Ovary (tissue), 9 donors: ENCODE results near the gene SNX10. TPM values are rescaled to one million over a fixed set of nuclear protein-coding genes. Genes with fewer than 3 reads are reported as not detected.

Experiments
- DNase-seq, 5 donors: peaks; one replicate each; pipeline ENCODE4 v3.0.0-alpha.2; 2019 to 2020
- H3K27ac ChIP-seq, 2 donors: fragments of 200-600 bp; one replicate each; pipeline versions ENCODE4 v1.5.1 to v1.8.0; 2019 to 2022
- H3K27me3 ChIP-seq: fragments of 200-600 bp; one replicate; pipeline ENCODE4 v1.8.0; 2022
- H3K36me3 ChIP-seq: fragments of 200-600 bp; sonication (generic); one replicate; pipeline ENCODE4 v1.5.1; 2019
- H3K4me1 ChIP-seq: one replicate; pipeline ENCODE4 v1.8.1; 2013; ENCODE audit warnings: mild to moderate bottlenecking, moderate library complexity; ENCODE audit not compliant: insufficient read depth
- H3K4me3 ChIP-seq: fragments of 200-600 bp; sonication (generic); one replicate; pipeline ENCODE4 v1.5.1; 2017
- H3K9me3 ChIP-seq, 2 donors: fragments of 200-600 bp in 1 of 2; sonication (generic) in 1 of 2; one replicate each; pipeline versions ENCODE4 v1.5.1 to v1.8.1; 2013 to 2019; ENCODE audit warnings: mild to moderate bottlenecking in 1 of 2, moderate library complexity in 1 of 2
- CTCF ChIP-seq, 3 donors: fragments of 450-650 bp in 2 of 3; fragments of 200-600 bp in 1 of 3; IDR thresholded peaks; one replicate each; pipeline versions ENCODE4 v1.5.1 to v1.8.0; 2016 to 2022; ENCODE audit warnings: antibody characterized with exemption in 3 of 3, mild to moderate bottlenecking in 1 of 3
- EP300 ChIP-seq: sonication (generic); formaldehyde crosslinking; IDR thresholded peaks from one replicate; pipeline ENCODE4 v1.6.1; 2017; ENCODE audit warnings: antibody characterized with exemption
- POLR2A ChIP-seq: fragments of 450-650 bp; IDR thresholded peaks from one replicate; pipeline ENCODE4 v1.6.1; 2017; ENCODE audit warnings: antibody characterized with exemption, mild to moderate bottlenecking, moderate library complexity
- WGBS, 3 donors: extraction: QIAGEN DNeasy Blood & Tissue Kit in 1 of 3; methylation state at CpG; one replicate each; pipeline versions ENCODE4 v1.1.5 to v1.1.7; 2013 to 2017; 5-methylcytosine and 5-hydroxymethylcytosine counted together
- intact Hi-C, 4 donors: fragments of 100-400 bp; cut with DNase I; formaldehyde crosslinking; loops; one replicate each; pipeline versions ENCODE4 v1.11.0 to v1.15.1; 2022 to 2023
- polyA plus RNA-seq, 2 donors: library from polyadenylated mRNA; stranded (reverse); fragments of 200-250 nt in 1 of 2; fragments of 350-450 nt in 1 of 2; fragmentation: Illumina TruSeq in 1 of 2; extraction: RNeasy Lipid Tissue Mini Kit (QIAGEN cat#74804) in 1 of 2; gene quantifications; one replicate each; pipeline ENCODE4 v1.2.3, GENCODE V29; 2013 to 2014
- total RNA-seq, 7 donors: library from RNA; depleted of rRNA in 2 of 7; stranded (reverse); fragments of >200 nt in 2 of 7; fragmentation: NEBNext Ultra II Directional in 3 of 7; extraction: Animal tissue kit (Norgen Biotek cat#: 25700) in 3 of 7; gene quantifications; one replicate each; pipeline versions ENCODE4 v1.1.0 to v1.2.4, GENCODE V29; 2016 to 2023
- donor health status: DM: no; HTN: no; CAD: no; lungs with moderate emphysema.
- donor health status: DM: no; HTN: no; CAD: no.
- donor health status: Bipolar disorder and iron deficiency.
- donor health status: DM: yes; HTN: yes; CAD: no.
- donor health status: DM: no; HTN: no; CAD: no.
- donor health status: DM: yes; HTN: yes; CAD: no.

The SNX10 gene
- total and polyA plus RNA-seq, 9 donors, result 1.1 to 6.4 (median 2.0) TPM

GRCh38 chr7:26397332-26397731, 105.7 kb downstream of the SNX10 start:
- H3K4me3 ChIP-seq, result no peak overlapping the region
- peak in 1 of 5 donors; percentile 34 for DNase-seq
- H3K36me3 ChIP-seq, result no peaks in the 10 kb centered on the region
- H3K27ac ChIP-seq, result no peak overlapping the region
- peaks cover 2% of the 10 kb centered on the region for H3K4me1 ChIP-seq
- intact Hi-C loops, result no loop called here
- H3K27me3 ChIP-seq, result no peaks in the 10 kb centered on the region
- WGBS, 3 donors, result 35 to 43% (median 37%) methylated on average over 7 of the region's 7 CpGs
- H3K9me3 ChIP-seq, result no peaks in the 10 kb centered on the region
- TF ChIP-seq CTCF (IDR thresholded peaks at IDR 0.05) (no peak), POLR2A (no peak), EP300 (no peak)

GRCh38 chr7:26397796-26398426, 106.2 kb downstream of the SNX10 start:
- peak overlapping the region in 1 of 2 donors; percentile 58 for H3K27ac ChIP-seq
- H3K4me3 ChIP-seq, result peak overlapping the region; percentile 56
- TF ChIP-seq CTCF (IDR thresholded peaks at IDR 0.05) (no peak), EP300 (no peak), POLR2A (no peak)
- 5 to 9% (median 8%) methylated on average over 27 to 38 of the region's 38 CpGs for WGBS, 3 donors
- H3K9me3 ChIP-seq, result no peaks in the 10 kb centered on the region
- peak in 1 of 5 donors; percentile 39 for DNase-seq
- H3K4me1 ChIP-seq, result peaks cover 2% of the 10 kb centered on the region
- H3K27me3 ChIP-seq, result no peaks in the 10 kb centered on the region
- intact Hi-C loops, result no loop called here
- no peaks in the 10 kb centered on the region for H3K36me3 ChIP-seq

- H3K9me3 ChIP-seq, result no peaks in the 10 kb centered on the region
- TF ChIP-seq CTCF (IDR thresholded peaks at IDR 0.05) (no peak), EP300 (no peak)
- WGBS, 3 donors, result 0 to 1% methylated on average over 36 of the region's 36 CpGs; no CpG with 5 or more reads in 1 of the 3 donors
- DNase-seq, result peak; percentile 29 to 71 (median 61)
- peak overlapping the region; percentile 56 for H3K4me3 ChIP-seq
- H3K4me1 ChIP-seq, result peaks cover 2% of the 10 kb centered on the region
- intact Hi-C loops, result no loop called here
- peak overlapping the region in 1 of 2 donors; percentile 58 for H3K27ac ChIP-seq
- H3K27me3 ChIP-seq, result no peaks in the 10 kb centered on the region
- H3K36me3 ChIP-seq, result no peaks in the 10 kb centered on the region
These were observed 106.7 kb downstream of the SNX10 start for GRCh38 chr7:26398427-26398755.

- peak overlapping the region; percentile 56 for H3K4me3 ChIP-seq
- TF ChIP-seq EP300 (no peak), CTCF (IDR thresholded peaks at IDR 0.05) (no peak), POLR2A (no peak)
- peak; percentile 20 to 58 (median 45) for DNase-seq
- H3K9me3 ChIP-seq, result no peaks in the 10 kb centered on the region
- H3K27ac ChIP-seq, result peak overlapping the region in 1 of 2 donors; percentile 58
- no peaks in the 10 kb centered on the region for H3K27me3 ChIP-seq
- H3K36me3 ChIP-seq, result no peaks in the 10 kb centered on the region
- intact Hi-C loops, result no loop called here
- 1% methylated on average over 52 of the region's 52 CpGs for WGBS, 3 donors
- peaks cover 2% of the 10 kb centered on the region for H3K4me1 ChIP-seq
These were observed 107.3 kb downstream of the SNX10 start for GRCh38 chr7:26398756-26399509.
